HepG2 (cell line): Measurements from ENCODE around the gene NOXA1. TPM values are rescaled to one million over a fixed set of nuclear protein-coding genes. Genes with fewer than 3 reads are reported as not detected.
A peak's percentile ranks its signal among the peaks of the same experiment; 100 is the strongest.

Source experiments
- ATRX ChIP-seq: sonication (generic); formaldehyde crosslinking; IDR thresholded peaks from 2 replicates; pipeline ENCODE4 v1.4.0; 2020; ENCODE audit warnings: missing genetic modification reagents, borderline replicate concordance
- BHLHE40 ChIP-seq: IDR thresholded peaks from 2 replicates; pipeline ENCODE4 v1.6.1; 2011; ENCODE audit warnings: low read length, improper control_type of control experiment
- HDAC1 ChIP-seq: sonication (generic); formaldehyde crosslinking; IDR thresholded peaks from 2 replicates; pipeline ENCODE4 v1.5.1; 2020; ENCODE audit warnings: mild to moderate bottlenecking, missing genetic modification reagents
- ISL2 ChIP-seq: sonication (generic); formaldehyde crosslinking; IDR thresholded peaks from 2 replicates; pipeline ENCODE4 v1.5.0; 2020; ENCODE audit warnings: missing genetic modification reagents
- NR1H2 ChIP-seq: sonication (generic); formaldehyde crosslinking; IDR thresholded peaks from 2 replicates; pipeline ENCODE4 v1.8.1; 2022; ENCODE audit warnings: low read depth, missing genetic modification reagents, borderline replicate concordance
- ZBTB42 ChIP-seq: sonication (generic); formaldehyde crosslinking; IDR thresholded peaks from 2 replicates; pipeline ENCODE4 v1.5.0; 2020; ENCODE audit warnings: mild to moderate bottlenecking, missing genetic modification reagents
- ZFP41 ChIP-seq: sonication (generic); formaldehyde crosslinking; IDR thresholded peaks from 2 replicates; pipeline ENCODE4 v1.4.0; 2020; ENCODE audit warnings: mild to moderate bottlenecking, missing genetic modification reagents, borderline replicate concordance
- ZFP62 ChIP-seq: sonication (generic); formaldehyde crosslinking; IDR thresholded peaks from 2 replicates; pipeline ENCODE4 v1.4.0; 2020; ENCODE audit warnings: missing genetic modification reagents
- ZNF224 ChIP-seq: sonication (generic); formaldehyde crosslinking; IDR thresholded peaks from 2 replicates; pipeline ENCODE4 v1.5.0; 2020; ENCODE audit warnings: mild to moderate bottlenecking, missing genetic modification reagents
- ZNF235 ChIP-seq: sonication (generic); formaldehyde crosslinking; IDR thresholded peaks from 2 replicates; pipeline ENCODE4 v1.8.1; 2023; ENCODE audit warnings: mild to moderate bottlenecking, missing genetic modification reagents, borderline replicate concordance
- ZNF547 ChIP-seq: sonication (generic); formaldehyde crosslinking; IDR thresholded peaks from 2 replicates; pipeline ENCODE4 v1.5.1; 2020; ENCODE audit warnings: mild to moderate bottlenecking, missing genetic modification reagents
- polyA plus RNA-seq, 8 experiments: library from polyadenylated mRNA; depleted of rRNA in 3 of 8; stranded (reverse) in 7 of 8; unstranded in 1 of 8; fragments of >200 nt; fragmentation: Illumina TruSeq in 4 of 8; extraction: Trizol in 4 of 8; gene quantifications; 2 replicates each; pipeline versions ENCODE4 v1.2.1 to v1.2.3, GENCODE V29; 2011 to 2016; ENCODE audit warnings: low read depth in 4 of 8, missing spikeins in 1 of 8, mixed read lengths in 1 of 8; ENCODE audit not compliant: insufficient read depth in 1 of 8
- total RNA-seq, 5 experiments: library from RNA; depleted of rRNA; stranded (reverse); fragments of >200 nt; fragmentation: Illumina TruSeq; extraction: Trizol; gene quantifications; 2 replicates each; pipeline ENCODE4 v1.2.3, GENCODE V29; 2016; ENCODE audit warnings: low read depth in 1 of 5
- TF ChIP-seq, protein P1 (sequence below): sonication (generic); formaldehyde crosslinking; IDR thresholded peaks from 2 replicates; pipeline ENCODE4 v1.4.0; 2020; ENCODE audit warnings: mild to moderate bottlenecking, missing genetic modification reagents
- TF ChIP-seq, protein P2 (sequence below): sonication (generic); formaldehyde crosslinking; IDR thresholded peaks from 2 replicates; pipeline ENCODE4 v1.4.0; 2020; ENCODE audit warnings: missing genetic modification reagents
- TF ChIP-seq, protein P3 (sequence below): fragments of 450-650 bp; IDR thresholded peaks from 2 replicates; pipeline ENCODE4 v1.6.1; 2017
- TF ChIP-seq, protein P4 (sequence below): sonication (generic); formaldehyde crosslinking; IDR thresholded peaks from 2 replicates; pipeline ENCODE4 v1.5.0; 2020; ENCODE audit warnings: missing genetic modification reagents, mild to moderate bottlenecking, borderline replicate concordance

Gene NOXA1
- total and polyA plus RNA-seq, 2 of the 13 experiments (the other 11 are each of a cell fraction or from before 2014, with no cell fraction given), result 0.78 to 1.2 TPM

DNA sequence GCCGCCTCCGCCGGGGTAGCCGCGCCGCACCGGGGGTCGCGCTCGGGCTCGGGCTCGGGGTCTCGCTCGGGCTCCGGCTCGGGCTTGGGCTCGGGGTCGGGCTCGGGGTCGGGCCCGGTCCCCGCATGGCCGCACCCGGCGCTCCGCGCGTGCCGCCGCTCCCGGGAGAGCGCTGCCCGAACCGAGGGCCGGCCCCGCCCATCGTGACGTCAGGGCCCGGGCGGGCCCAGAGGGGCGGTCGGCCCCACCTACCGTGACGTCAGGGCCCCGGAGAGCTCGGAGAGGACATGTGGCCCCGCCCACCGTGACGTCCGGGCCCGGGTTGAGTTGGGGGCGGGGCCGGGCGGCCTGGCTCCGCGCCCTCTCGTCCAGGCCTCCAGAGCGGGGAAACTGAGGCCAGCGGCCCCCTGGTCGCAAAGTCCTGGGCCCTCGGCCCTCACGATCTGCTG lies 36.0 kb downstream of the NOXA1 start, which contains the start of gene NSMF (continued):
- TF ChIP-seq, protein P1, sequence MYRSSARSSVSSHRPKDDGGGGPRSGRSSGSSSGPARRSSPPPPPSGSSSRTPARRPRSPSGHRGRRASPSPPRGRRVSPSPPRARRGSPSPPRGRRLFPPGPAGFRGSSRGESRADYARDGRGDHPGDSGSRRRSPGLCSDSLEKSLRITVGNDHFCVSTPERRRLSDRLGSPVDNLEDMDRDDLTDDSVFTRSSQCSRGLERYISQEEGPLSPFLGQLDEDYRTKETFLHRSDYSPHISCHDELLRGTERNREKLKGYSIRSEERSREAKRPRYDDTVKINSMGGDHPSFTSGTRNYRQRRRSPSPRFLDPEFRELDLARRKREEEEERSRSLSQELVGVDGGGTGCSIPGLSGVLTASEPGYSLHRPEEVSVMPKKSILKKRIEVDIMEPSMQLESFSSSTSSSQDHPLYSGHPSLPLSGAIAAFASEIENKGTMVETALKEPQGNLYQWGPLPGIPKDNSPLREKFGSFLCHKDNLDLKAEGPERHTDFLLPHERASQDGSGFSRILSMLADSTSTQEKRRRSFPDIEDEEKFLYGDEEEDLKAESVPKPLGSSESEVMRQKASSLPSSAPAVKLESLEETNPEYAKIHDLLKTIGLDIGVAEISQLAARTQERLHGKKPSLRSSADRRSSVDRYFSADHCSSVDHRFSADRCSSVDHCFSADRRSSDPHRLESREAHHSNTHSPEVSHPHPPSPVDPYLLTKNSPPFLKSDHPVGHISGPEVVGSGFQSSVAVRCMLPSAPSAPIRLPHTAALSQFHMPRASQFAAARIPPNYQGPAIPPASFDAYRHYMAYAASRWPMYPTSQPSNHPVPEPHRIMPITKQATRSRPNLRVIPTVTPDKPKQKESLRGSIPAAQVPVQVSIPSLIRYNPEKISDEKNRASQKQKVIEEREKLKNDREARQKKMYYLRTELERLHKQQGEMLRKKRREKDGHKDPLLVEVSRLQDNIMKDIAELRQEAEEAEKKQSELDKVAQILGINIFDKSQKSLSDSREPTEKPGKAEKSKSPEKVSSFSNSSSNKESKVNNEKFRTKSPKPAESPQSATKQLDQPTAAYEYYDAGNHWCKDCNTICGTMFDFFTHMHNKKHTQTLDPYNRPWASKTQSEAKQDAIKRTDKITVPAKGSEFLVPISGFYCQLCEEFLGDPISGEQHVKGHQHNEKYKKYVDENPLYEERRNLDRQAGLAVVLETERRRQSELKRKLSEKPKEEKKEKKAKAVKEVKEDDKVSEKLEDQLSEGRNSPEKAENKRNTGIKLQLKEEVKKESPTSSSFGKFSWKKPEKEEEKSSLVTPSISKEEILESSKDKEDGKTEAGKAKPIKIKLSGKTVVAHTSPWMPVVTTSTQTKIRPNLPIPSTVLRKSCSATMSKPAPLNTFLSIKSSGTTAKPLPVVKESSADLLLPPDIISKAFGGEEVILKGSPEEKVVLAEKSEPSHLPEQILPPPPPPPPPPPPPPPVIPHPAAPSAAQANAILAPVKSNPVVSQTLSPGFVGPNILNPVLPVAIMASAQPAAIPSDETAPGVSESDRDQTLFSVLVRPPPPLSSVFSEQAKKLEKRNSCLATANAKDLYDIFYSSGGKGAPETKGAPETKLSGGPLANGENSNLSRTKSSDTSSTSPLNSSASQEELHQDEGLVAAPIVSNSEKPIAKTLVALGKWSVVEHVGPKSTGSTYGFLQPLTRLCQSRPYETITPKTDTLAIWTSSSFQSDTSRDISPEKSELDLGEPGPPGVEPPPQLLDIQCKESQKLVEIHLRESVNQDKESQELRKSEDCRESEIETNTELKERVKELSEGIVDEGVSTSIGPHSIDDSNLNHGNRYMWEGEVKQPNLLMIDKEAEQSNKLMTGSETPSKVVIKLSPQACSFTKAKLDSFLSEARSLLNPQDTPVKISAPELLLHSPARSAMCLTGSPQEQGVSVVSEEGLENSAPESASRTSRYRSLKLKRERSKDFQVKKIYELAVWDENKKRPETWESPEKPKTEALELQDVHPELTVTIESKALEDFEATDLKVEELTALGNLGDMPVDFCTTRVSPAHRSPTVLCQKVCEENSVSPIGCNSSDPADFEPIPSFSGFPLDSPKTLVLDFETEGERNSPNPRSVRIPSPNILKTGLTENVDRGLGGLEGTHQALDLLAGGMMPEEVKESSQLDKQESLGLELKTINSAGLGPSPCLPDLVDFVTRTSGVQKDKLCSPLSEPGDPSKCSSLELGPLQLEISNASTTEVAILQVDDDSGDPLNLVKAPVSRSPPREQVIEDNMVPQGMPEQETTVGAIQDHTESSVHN (CRISPR knock-in tag), result no peak
- TF ChIP-seq ISL2 (no peak), ATRX (CRISPR knock-in tag) (no peak), ZFP62 (CRISPR knock-in tag) (no peak), ZFP41 (CRISPR knock-in tag) (no peak), HDAC1 (no peak), ZNF547 (CRISPR knock-in tag) (peak; percentile 43; the same call in 1 of the 2 replicates), ZNF235 (CRISPR knock-in tag) (no peak), ZBTB42 (CRISPR knock-in tag) (no peak), ZNF224 (CRISPR knock-in tag) (no peak), BHLHE40 (peak; percentile 47; the same call in 1 of the 2 replicates), NR1H2 (CRISPR knock-in tag) (no peak)
- TF ChIP-seq, protein P2, sequence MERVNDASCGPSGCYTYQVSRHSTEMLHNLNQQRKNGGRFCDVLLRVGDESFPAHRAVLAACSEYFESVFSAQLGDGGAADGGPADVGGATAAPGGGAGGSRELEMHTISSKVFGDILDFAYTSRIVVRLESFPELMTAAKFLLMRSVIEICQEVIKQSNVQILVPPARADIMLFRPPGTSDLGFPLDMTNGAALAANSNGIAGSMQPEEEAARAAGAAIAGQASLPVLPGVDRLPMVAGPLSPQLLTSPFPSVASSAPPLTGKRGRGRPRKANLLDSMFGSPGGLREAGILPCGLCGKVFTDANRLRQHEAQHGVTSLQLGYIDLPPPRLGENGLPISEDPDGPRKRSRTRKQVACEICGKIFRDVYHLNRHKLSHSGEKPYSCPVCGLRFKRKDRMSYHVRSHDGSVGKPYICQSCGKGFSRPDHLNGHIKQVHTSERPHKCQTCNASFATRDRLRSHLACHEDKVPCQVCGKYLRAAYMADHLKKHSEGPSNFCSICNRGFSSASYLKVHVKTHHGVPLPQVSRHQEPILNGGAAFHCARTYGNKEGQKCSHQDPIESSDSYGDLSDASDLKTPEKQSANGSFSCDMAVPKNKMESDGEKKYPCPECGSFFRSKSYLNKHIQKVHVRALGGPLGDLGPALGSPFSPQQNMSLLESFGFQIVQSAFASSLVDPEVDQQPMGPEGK (CRISPR knock-in tag), result no peak
- TF ChIP-seq, protein P3, sequence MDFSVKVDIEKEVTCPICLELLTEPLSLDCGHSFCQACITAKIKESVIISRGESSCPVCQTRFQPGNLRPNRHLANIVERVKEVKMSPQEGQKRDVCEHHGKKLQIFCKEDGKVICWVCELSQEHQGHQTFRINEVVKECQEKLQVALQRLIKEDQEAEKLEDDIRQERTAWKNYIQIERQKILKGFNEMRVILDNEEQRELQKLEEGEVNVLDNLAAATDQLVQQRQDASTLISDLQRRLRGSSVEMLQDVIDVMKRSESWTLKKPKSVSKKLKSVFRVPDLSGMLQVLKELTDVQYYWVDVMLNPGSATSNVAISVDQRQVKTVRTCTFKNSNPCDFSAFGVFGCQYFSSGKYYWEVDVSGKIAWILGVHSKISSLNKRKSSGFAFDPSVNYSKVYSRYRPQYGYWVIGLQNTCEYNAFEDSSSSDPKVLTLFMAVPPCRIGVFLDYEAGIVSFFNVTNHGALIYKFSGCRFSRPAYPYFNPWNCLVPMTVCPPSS, result no peak
- TF ChIP-seq, protein P4, sequence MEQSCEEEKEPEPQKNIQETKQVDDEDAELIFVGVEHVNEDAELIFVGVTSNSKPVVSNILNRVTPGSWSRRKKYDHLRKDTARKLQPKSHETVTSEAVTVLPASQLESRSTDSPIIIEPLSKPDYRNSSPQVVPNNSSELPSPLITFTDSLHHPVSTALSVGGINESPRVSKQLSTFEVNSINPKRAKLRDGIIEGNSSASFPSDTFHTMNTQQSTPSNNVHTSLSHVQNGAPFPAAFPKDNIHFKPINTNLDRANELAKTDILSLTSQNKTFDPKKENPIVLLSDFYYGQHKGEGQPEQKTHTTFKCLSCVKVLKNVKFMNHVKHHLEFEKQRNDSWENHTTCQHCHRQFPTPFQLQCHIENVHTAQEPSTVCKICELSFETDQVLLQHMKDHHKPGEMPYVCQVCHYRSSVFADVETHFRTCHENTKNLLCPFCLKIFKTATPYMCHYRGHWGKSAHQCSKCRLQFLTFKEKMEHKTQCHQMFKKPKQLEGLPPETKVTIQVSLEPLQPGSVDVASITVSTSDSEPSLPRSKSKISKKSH (CRISPR knock-in tag), result no peak; the same call in 1 of the 2 replicates
